ENCODE data around the gene RNF144B. TPM values are rescaled to one million over a fixed set of nuclear protein-coding genes. Genes with fewer than 3 reads are reported as not detected.

The RNF144B gene
- total RNA-seq, 1 donor from 2014 or later: 6.3 TPM

DNA sequence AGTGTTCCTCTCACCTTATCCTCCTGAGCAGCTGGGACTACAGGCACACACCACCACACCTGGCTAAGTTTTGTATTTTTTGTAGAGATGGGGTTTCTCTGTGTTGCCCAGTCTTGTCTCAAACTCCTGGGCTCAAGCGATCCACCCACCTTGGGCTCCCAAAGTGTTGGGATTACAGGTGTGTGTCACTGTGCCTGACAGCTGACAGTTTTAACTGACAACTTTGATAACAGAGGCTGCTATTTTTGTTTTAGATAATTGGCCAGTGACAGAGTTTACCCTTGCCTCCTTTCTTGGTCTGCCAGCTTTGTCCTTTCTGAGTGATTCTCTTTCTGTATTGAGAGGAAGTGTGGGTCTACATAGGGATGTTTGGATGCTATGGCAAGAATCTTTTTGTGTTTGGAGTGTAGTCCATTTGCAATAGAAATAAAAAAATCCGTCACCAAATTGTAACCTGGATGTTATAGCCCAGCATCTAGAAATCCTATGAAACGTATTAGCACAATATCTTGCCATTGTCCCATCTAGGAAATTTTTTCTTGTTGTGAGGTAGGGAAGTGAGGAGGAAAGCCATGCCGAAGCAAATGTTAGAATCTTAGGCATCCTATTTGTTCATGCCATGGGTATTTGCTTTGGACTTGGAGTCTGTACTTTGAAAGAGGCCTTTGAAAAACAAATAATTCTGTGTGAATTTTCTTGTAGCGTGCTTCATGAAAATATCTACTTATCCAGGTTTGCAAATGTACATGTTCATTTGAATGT is 80.8 kb downstream of the RNF144B start:
- TF ChIP-seq, protein P1, sequence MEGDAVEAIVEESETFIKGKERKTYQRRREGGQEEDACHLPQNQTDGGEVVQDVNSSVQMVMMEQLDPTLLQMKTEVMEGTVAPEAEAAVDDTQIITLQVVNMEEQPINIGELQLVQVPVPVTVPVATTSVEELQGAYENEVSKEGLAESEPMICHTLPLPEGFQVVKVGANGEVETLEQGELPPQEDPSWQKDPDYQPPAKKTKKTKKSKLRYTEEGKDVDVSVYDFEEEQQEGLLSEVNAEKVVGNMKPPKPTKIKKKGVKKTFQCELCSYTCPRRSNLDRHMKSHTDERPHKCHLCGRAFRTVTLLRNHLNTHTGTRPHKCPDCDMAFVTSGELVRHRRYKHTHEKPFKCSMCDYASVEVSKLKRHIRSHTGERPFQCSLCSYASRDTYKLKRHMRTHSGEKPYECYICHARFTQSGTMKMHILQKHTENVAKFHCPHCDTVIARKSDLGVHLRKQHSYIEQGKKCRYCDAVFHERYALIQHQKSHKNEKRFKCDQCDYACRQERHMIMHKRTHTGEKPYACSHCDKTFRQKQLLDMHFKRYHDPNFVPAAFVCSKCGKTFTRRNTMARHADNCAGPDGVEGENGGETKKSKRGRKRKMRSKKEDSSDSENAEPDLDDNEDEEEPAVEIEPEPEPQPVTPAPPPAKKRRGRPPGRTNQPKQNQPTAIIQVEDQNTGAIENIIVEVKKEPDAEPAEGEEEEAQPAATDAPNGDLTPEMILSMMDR (conservative IDR thresholded peaks at IDR 0.05; ENCODE audit: low read depth, low read length): no peak
- no peak for DNase-seq (ENCODE audit: low read depth)
- H3K4me3 ChIP-seq (ENCODE audit: low read depth, low read length): no peak overlapping the region

DNA sequence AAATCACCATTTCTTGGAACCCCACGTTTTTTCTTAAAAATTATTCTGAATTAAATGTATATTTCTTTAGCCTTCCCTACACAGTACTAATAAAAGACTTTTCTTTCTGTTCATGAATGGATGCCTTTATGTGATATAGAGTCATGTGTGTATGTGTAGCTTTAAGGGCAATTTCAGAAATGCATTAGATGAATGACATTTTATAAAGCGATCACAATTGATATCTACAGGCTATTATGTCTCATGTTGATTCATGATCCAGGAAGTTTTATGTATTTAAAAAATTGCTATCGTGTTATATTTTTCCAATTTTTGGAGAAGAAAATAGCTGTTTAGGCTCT is 81.3 kb downstream of the RNF144B start:
- TF ChIP-seq, protein P1 (conservative IDR thresholded peaks at IDR 0.05; ENCODE audit: low read depth, low read length): no peak
- no peak overlapping the region for H3K4me3 ChIP-seq (ENCODE audit: low read depth, low read length)
- DNase-seq (ENCODE audit: low read depth): no peak

DNA sequence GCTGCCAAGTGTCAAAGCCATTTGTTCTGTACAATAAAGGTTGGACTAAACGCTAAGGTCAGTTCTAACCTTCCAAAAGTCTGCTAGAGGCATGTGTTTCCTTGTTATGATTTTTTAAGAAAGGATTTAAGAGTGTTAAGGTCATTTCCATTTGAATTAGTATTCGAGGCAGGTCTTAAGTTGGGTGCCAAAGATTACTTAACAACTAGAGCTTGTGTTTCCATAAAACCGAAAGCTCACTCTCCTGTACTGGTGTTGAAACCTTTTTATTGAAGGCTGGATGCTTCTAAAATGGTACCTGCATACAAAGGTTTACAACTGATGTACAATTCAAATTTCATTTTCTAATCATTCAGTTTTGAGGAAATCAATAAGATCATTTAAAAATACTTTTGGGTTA is 82.4 kb downstream of the RNF144B start:
- H3K4me3 ChIP-seq (ENCODE audit: low read depth, low read length): no peak overlapping the region
- TF ChIP-seq, protein P1 (conservative IDR thresholded peaks at IDR 0.05; ENCODE audit: low read depth, low read length): no peak
- DNase-seq (ENCODE audit: low read depth): no peak

DNA sequence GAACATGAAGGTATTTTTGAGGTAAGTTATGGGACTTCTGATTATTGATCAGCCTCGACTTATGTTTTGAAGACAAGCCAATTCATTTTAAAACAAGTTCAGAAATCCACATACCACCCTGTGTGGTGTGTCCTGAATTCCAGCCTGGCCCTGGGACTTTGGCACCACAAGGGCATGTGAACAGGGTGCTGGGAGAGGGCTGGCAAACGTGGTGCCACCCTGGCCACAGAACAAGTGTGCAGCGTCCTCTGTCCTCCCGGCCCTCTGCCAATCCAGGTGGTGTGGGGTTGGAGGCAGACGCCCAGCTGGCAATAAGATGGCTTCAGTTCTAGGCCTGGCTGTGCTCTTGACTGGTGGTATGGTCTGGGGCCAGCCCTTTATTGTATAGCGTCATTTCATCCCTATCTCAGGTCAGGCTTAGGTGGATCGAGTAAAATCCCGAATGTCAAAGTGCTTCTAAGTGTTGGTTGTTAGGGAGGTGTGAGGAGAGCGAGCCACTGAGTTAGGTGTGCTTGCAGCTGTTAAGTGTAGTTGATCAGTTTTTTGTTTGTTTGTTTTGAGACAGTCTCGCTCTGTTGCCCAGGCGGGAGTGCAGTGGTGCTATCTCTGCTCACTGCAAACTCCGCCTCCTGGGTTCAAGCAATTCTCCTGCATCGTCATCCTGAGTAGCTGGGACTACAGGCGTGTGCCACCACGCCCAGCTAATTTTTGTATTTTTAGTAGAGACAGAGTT is 84.2 kb downstream of the RNF144B start:
- H3K4me3 ChIP-seq (ENCODE audit: low read depth, low read length): no peak overlapping the region
- DNase-seq (ENCODE audit: low read depth): no peak
- TF ChIP-seq, protein P1 (conservative IDR thresholded peaks at IDR 0.05; ENCODE audit: low read depth, low read length): no peak

DNA sequence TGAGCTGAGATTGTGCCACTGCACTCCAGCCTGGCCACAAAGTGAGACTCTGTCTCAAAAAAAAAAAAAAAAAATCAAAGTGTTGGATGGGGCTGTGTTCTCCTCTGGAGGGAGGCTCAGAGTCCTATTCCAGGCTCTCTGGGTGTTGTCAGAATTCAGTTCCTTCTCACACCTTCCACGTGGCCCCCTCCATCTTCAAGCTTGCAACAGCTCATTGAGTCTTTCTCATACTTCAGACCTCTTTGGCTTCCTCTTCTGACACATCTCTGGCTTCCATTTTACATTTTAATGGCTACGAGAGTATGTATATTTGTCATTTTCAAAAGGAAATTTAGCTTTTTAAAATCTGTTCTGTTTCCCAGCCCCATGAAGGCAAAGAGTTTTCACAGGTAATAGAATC is 85.8 kb downstream of the RNF144B start:
- TF ChIP-seq, protein P1 (conservative IDR thresholded peaks at IDR 0.05; ENCODE audit: low read depth, low read length): no peak
- H3K4me3 ChIP-seq (ENCODE audit: low read depth, low read length): no peak overlapping the region
- no peak for DNase-seq (ENCODE audit: low read depth)

DNA sequence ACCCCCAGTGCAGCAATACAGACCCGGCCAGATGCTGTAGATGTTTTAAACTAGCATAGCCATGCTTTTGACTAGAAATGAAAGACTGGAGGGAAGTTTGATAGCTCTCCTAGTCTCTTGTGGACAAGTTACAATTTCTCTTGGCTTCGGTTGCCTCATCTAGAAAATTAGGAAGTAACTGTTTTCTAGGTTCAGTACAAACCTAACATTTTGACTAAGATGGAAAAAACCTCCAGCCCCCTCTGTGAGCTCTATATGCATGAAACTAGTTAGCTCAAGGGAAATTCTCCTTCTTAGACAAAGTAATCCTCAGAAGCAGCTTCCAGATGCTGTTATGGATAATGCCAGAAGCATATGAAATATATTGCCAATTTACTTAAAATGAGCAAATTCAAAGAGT is 86.6 kb downstream of the RNF144B start:
- TF ChIP-seq, protein P1 (conservative IDR thresholded peaks at IDR 0.05; ENCODE audit: low read depth, low read length): no peak
- no peak for DNase-seq (ENCODE audit: low read depth)
- H3K4me3 ChIP-seq (ENCODE audit: low read depth, low read length): no peak overlapping the region

Measured in epithelial cell of proximal tubule (primary cell).